C4-2B (cell line): Measurements from ENCODE around the gene INF2.

Experiments
- ZFX ChIP-seq: fragments of 450-650 bp; IDR thresholded peaks from 2 replicates; pipeline ENCODE4 v1.6.1; 2017
- TF ChIP-seq, protein P1 (sequence below): fragments of 450-650 bp; conservative IDR thresholded peaks from 2 replicates; pipeline ENCODE4 v1.5.1; 2017; ENCODE audit warnings: mild to moderate bottlenecking

DNA sequence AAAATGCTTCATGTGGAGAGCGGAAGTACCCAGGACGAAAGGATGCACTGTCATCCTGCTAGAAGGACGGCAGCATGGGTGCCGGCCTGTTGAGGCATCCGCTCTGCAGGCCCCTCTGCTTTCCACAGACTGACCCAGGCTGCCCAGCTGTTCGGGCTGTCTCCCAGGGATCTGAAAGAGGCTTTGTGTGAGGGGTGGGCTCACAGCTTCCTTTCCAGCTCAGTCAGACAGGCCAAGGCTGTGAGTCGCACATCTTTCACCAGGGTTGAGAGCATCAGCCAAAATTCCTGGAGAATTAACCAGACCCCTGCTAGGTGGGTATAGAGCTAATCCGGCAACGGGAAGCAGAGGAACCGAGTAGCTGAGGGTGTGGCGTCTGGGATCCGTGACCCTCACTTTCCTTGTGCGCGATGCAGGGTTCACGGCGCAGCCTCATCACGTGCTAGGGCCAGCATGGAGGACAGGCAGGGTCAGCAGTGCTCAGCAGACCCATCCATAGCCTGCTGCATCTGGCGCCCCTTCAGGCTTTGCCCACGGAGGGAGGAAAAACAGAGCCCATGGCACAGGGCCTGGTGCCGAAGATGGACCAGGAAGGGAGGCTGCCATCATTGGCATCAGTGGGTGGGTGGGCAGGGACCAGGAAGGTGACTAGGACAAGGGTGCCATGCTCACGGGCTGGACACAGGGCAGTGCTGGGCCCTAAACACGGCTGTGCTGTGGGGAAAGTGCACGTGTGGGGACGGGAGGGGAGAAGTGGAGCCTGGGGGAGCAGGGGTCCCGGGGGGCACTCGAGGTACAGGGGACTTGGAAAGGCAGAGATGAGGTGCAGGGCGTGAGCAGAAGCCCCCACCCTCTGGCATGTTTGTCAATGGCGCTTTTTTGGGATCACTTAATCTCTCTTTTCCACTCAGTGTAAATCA lies 54.3 kb downstream of the INF2 start:
- TF ChIP-seq, protein P1, sequence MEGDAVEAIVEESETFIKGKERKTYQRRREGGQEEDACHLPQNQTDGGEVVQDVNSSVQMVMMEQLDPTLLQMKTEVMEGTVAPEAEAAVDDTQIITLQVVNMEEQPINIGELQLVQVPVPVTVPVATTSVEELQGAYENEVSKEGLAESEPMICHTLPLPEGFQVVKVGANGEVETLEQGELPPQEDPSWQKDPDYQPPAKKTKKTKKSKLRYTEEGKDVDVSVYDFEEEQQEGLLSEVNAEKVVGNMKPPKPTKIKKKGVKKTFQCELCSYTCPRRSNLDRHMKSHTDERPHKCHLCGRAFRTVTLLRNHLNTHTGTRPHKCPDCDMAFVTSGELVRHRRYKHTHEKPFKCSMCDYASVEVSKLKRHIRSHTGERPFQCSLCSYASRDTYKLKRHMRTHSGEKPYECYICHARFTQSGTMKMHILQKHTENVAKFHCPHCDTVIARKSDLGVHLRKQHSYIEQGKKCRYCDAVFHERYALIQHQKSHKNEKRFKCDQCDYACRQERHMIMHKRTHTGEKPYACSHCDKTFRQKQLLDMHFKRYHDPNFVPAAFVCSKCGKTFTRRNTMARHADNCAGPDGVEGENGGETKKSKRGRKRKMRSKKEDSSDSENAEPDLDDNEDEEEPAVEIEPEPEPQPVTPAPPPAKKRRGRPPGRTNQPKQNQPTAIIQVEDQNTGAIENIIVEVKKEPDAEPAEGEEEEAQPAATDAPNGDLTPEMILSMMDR = no peak
- TF ChIP-seq ZFX = no peak
